HepG2 (cell line): Measurements from ENCODE around the gene HECTD1. TPM values are rescaled to one million over a fixed set of nuclear protein-coding genes. Genes with fewer than 3 reads are reported as not detected.
A peak's percentile ranks its signal among the peaks of the same experiment; 100 is the strongest.

ENCODE experiments used
- ARNTL ChIP-seq: sonication (generic); formaldehyde crosslinking; IDR thresholded peaks from 2 replicates; pipeline ENCODE4 v1.4.0; 2020; ENCODE audit warnings: mild to moderate bottlenecking, missing genetic modification reagents
- PHF21A ChIP-seq: sonication (generic); formaldehyde crosslinking; IDR thresholded peaks from 2 replicates; pipeline ENCODE4 v1.5.0; 2020; ENCODE audit warnings: mild to moderate bottlenecking, missing genetic modification reagents
- POLR2AphosphoS5 ChIP-seq: IDR thresholded peaks from 2 replicates; pipeline ENCODE4 v1.6.1; 2012; ENCODE audit warnings: low read depth, low read length
- RCOR2 ChIP-seq: IDR thresholded peaks from 2 replicates; pipeline ENCODE4 v1.6.1; 2016; ENCODE audit warnings: missing biosample characterization, missing genetic modification reagents
- RFXANK ChIP-seq: IDR thresholded peaks from 2 replicates; pipeline ENCODE4 v1.6.1; 2016
- ZC3H4 ChIP-seq: sonication (generic); formaldehyde crosslinking; IDR thresholded peaks from 2 replicates; pipeline ENCODE4 v1.4.0; 2020; ENCODE audit warnings: missing genetic modification reagents, borderline replicate concordance
- ZNF101 ChIP-seq: sonication (generic); formaldehyde crosslinking; IDR thresholded peaks from 2 replicates; pipeline ENCODE4 v1.4.0; 2020; ENCODE audit warnings: mild to moderate bottlenecking, low read depth, missing genetic modification reagents, borderline replicate concordance
- ZNF138 ChIP-seq: sonication (generic); formaldehyde crosslinking; IDR thresholded peaks from 2 replicates; pipeline ENCODE4 v1.5.0; 2020; ENCODE audit warnings: mild to moderate bottlenecking, low read depth, missing genetic modification reagents
- ZNF34 ChIP-seq: sonication (generic); formaldehyde crosslinking; IDR thresholded peaks from 2 replicates; pipeline ENCODE4 v1.4.0; 2020; ENCODE audit warnings: mild to moderate bottlenecking, missing genetic modification reagents, borderline replicate concordance
- ZNF430 ChIP-seq: sonication (generic); formaldehyde crosslinking; IDR thresholded peaks from 2 replicates; pipeline ENCODE4 v1.9.0; 2021; ENCODE audit warnings: mild to moderate bottlenecking, missing genetic modification reagents
- ZNF766 ChIP-seq: sonication (generic); formaldehyde crosslinking; IDR thresholded peaks from 2 replicates; pipeline ENCODE4 v1.5.0; 2020; ENCODE audit warnings: missing genetic modification reagents, borderline replicate concordance
- ZSCAN21 ChIP-seq: sonication (generic); formaldehyde crosslinking; IDR thresholded peaks from 2 replicates; pipeline ENCODE4 v1.8.0; 2022; ENCODE audit warnings: mild to moderate bottlenecking, missing genetic modification reagents, moderate library complexity, borderline replicate concordance
- polyA plus RNA-seq, 8 experiments: library from polyadenylated mRNA; depleted of rRNA in 3 of 8; stranded (reverse) in 7 of 8; unstranded in 1 of 8; fragments of >200 nt; fragmentation: Illumina TruSeq in 4 of 8; extraction: Trizol in 4 of 8; gene quantifications; 2 replicates each; pipeline versions ENCODE4 v1.2.1 to v1.2.3, GENCODE V29; 2011 to 2016; ENCODE audit warnings: low read depth in 4 of 8, missing spikeins in 1 of 8, mixed read lengths in 1 of 8; ENCODE audit not compliant: insufficient read depth in 1 of 8
- total RNA-seq, 5 experiments: library from RNA; depleted of rRNA; stranded (reverse); fragments of >200 nt; fragmentation: Illumina TruSeq; extraction: Trizol; gene quantifications; 2 replicates each; pipeline ENCODE4 v1.2.3, GENCODE V29; 2016; ENCODE audit warnings: low read depth in 1 of 5
- TF ChIP-seq, protein P1 (sequence below): IDR thresholded peaks from 2 replicates; pipeline ENCODE4 v1.6.1; 2016; ENCODE audit warnings: mild to moderate bottlenecking
- TF ChIP-seq, protein P2 (sequence below): sonication (generic); formaldehyde crosslinking; IDR thresholded peaks from 2 replicates; pipeline ENCODE4 v1.5.1; 2020; ENCODE audit warnings: missing genetic modification reagents, mild to moderate bottlenecking, borderline replicate concordance
- TF ChIP-seq, protein P3 (sequence below): sonication (generic); formaldehyde crosslinking; IDR thresholded peaks from 2 replicates; pipeline ENCODE4 v1.4.0; 2020; ENCODE audit warnings: missing genetic modification reagents
- TF ChIP-seq, protein P4 (sequence below): sonication (generic); formaldehyde crosslinking; IDR thresholded peaks from 2 replicates; pipeline ENCODE4 v1.4.0; 2020; ENCODE audit warnings: missing genetic modification reagents
- TF ChIP-seq, protein P5 (sequence below), 2 experiments: sonication (generic) in 1 of 2; formaldehyde crosslinking in 1 of 2; IDR thresholded peaks; 2 replicates each; pipeline versions ENCODE4 v1.5.1 to v1.6.1; 2011 to 2020; ENCODE audit warnings: borderline replicate concordance in 1 of 2, low read depth in 1 of 2, low read length in 1 of 2, mild to moderate bottlenecking in 1 of 2, missing genetic modification reagents in 1 of 2, moderate library complexity in 1 of 2

HECTD1 gene
- total and polyA plus RNA-seq, 2 of the 13 experiments (the other 11 are each of a cell fraction or from before 2014, with no cell fraction given) = 312 to 560 TPM

DNA sequence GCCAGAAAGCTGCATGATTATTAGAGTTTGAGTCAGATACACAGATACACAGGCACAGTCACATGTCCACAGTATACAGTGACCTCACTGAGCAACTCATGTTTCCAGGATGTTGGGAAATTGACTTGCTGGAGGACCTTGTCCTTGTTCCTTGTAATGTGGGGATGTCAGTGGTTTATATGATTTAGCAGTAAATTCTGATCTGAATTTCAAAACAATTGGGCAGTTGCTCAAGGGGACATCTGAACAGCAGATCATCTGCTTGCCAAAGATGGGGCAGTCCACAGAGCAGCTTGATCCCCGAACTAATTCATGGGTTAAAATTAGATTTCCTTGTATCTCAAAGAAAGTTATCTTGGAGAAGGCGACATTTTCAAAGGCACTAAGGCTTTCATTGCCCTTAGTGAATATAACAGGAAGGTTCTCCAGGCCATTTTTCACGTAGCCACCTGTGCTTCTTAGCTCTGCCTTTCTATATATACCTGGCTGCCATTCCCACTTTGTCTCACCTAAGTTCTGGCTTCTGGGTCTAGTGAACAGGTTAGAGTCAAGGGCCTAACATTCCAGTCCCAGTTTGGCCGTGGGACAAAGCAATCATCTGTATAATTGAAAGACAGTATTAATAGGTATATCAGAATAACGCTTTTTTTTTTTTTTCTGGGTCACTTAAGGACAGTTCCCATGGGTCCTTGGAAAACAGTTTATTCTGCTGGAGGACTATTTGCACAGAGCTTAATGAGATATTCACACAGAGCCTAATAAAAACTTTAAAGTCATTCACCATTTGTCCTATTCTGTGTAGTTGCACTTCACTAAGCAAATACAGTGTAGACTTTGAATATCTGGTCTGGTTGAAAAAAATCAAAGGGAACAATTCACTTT lies 116.5 kb downstream of the HECTD1 start (continued):
- TF ChIP-seq ZSCAN21 (CRISPR knock-in tag) = peak; percentile 74; the same call in 1 of the 2 replicates
- TF ChIP-seq, protein P1, sequence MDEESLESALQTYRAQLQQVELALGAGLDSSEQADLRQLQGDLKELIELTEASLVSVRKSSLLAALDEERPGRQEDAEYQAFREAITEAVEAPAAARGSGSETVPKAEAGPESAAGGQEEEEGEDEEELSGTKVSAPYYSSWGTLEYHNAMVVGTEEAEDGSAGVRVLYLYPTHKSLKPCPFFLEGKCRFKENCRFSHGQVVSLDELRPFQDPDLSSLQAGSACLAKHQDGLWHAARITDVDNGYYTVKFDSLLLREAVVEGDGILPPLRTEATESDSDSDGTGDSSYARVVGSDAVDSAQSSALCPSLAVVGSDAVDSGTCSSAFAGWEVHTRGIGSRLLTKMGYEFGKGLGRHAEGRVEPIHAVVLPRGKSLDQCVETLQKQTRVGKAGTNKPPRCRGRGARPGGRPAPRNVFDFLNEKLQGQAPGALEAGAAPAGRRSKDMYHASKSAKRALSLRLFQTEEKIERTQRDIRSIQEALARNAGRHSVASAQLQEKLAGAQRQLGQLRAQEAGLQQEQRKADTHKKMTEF (CRISPR knock-in tag) = peak; percentile 56
- TF ChIP-seq RCOR2 (CRISPR knock-in tag) = peak; percentile 12; the same call in 1 of the 2 replicates
- TF ChIP-seq ZC3H4 (CRISPR knock-in tag) = no peak
- peak; percentile 93 for TF ChIP-seq ARNTL (CRISPR knock-in tag)
- TF ChIP-seq ZNF766 = 0 out of 2 replicates have a peak, but pooled peaks have one; percentile 66
- no peak for TF ChIP-seq ZNF138
- peak; percentile 74; the same call in 1 of the 2 replicates for TF ChIP-seq ZNF34 (CRISPR knock-in tag)
- no peak for TF ChIP-seq RFXANK (CRISPR knock-in tag)
- TF ChIP-seq PHF21A (CRISPR knock-in tag) = peak; percentile 86
- no peak for TF ChIP-seq POLR2AphosphoS5
- TF ChIP-seq, protein P2, sequence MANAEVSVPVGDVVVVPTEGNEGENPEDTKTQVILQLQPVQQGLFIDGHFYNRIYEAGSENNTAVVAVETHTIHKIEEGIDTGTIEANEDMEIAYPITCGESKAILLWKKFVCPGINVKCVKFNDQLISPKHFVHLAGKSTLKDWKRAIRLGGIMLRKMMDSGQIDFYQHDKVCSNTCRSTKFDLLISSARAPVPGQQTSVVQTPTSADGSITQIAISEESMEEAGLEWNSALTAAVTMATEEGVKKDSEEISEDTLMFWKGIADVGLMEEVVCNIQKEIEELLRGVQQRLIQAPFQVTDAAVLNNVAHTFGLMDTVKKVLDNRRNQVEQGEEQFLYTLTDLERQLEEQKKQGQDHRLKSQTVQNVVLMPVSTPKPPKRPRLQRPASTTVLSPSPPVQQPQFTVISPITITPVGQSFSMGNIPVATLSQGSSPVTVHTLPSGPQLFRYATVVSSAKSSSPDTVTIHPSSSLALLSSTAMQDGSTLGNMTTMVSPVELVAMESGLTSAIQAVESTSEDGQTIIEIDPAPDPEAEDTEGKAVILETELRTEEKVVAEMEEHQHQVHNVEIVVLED (CRISPR knock-in tag) = peak; percentile 12; the same call in 1 of the 2 replicates
- TF ChIP-seq, protein P3, sequence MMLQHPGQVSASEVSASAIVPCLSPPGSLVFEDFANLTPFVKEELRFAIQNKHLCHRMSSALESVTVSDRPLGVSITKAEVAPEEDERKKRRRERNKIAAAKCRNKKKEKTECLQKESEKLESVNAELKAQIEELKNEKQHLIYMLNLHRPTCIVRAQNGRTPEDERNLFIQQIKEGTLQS = peak; percentile 58; the same call in 1 of the 2 replicates
- peak; percentile 91 for TF ChIP-seq ZNF430
- TF ChIP-seq, protein P4, sequence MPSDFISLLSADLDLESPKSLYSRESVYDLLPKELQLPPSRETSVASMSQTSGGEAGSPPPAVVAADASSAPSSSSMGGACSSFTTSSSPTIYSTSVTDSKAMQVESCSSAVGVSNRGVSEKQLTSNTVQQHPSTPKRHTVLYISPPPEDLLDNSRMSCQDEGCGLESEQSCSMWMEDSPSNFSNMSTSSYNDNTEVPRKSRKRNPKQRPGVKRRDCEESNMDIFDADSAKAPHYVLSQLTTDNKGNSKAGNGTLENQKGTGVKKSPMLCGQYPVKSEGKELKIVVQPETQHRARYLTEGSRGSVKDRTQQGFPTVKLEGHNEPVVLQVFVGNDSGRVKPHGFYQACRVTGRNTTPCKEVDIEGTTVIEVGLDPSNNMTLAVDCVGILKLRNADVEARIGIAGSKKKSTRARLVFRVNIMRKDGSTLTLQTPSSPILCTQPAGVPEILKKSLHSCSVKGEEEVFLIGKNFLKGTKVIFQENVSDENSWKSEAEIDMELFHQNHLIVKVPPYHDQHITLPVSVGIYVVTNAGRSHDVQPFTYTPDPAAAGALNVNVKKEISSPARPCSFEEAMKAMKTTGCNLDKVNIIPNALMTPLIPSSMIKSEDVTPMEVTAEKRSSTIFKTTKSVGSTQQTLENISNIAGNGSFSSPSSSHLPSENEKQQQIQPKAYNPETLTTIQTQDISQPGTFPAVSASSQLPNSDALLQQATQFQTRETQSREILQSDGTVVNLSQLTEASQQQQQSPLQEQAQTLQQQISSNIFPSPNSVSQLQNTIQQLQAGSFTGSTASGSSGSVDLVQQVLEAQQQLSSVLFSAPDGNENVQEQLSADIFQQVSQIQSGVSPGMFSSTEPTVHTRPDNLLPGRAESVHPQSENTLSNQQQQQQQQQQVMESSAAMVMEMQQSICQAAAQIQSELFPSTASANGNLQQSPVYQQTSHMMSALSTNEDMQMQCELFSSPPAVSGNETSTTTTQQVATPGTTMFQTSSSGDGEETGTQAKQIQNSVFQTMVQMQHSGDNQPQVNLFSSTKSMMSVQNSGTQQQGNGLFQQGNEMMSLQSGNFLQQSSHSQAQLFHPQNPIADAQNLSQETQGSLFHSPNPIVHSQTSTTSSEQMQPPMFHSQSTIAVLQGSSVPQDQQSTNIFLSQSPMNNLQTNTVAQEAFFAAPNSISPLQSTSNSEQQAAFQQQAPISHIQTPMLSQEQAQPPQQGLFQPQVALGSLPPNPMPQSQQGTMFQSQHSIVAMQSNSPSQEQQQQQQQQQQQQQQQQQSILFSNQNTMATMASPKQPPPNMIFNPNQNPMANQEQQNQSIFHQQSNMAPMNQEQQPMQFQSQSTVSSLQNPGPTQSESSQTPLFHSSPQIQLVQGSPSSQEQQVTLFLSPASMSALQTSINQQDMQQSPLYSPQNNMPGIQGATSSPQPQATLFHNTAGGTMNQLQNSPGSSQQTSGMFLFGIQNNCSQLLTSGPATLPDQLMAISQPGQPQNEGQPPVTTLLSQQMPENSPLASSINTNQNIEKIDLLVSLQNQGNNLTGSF (CRISPR knock-in tag) = no peak
- TF ChIP-seq, protein P5, sequence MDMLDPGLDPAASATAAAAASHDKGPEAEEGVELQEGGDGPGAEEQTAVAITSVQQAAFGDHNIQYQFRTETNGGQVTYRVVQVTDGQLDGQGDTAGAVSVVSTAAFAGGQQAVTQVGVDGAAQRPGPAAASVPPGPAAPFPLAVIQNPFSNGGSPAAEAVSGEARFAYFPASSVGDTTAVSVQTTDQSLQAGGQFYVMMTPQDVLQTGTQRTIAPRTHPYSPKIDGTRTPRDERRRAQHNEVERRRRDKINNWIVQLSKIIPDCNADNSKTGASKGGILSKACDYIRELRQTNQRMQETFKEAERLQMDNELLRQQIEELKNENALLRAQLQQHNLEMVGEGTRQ (IDR thresholded peaks at IDR 0.05; ENCODE audit: low read depth, low read length) = peak; percentile 89
- TF ChIP-seq, protein P5 (CRISPR knock-in tag; IDR thresholded peaks at IDR 0.05; ENCODE audit: borderline replicate concordance) = peak; percentile 92; the same call in 1 of the 2 replicates
- TF ChIP-seq ZNF101 (CRISPR knock-in tag) = no peak
